ENCODE results near the gene COMMD3.
"Not testable (repeated sequence)": the region's sequence is repeated elsewhere in the genome, so short reads cannot be mapped to it uniquely, and the experiment has no call there.

Gene COMMD3

GRCh38 chr10:22356324-22356873, 40.2 kb downstream of the COMMD3 start:
- H3K27ac Mint-ChIP-seq = no peak overlapping the region
- no peaks in the 10 kb centered on the region for H3K36me3 Mint-ChIP-seq (ENCODE audit: low read depth)
- DNase-seq (ENCODE audit: low spot score) = no peak
- H3K4me1 Mint-ChIP-seq (ENCODE audit: low read depth) = no peaks in the 10 kb centered on the region
- H3K4me3 Mint-ChIP-seq = no peak overlapping the region
- no peaks in the 10 kb centered on the region for H3K9me3 Mint-ChIP-seq
- peaks cover 12% of the 10 kb centered on the region for H3K27me3 Mint-ChIP-seq (ENCODE audit: low read depth)

GRCh38 chr10:22357770-22358169, 41.6 kb downstream of the COMMD3 start:
- not testable (repeated sequence) for H3K36me3 Mint-ChIP-seq (ENCODE audit: low read depth); H3K9me3 Mint-ChIP-seq; H3K4me3 Mint-ChIP-seq; H3K27ac Mint-ChIP-seq; H3K4me1 Mint-ChIP-seq (ENCODE audit: low read depth); DNase-seq (ENCODE audit: low spot score)
- peaks cover 10% of the 10 kb centered on the region for H3K27me3 Mint-ChIP-seq (ENCODE audit: low read depth)

- no peak for DNase-seq (ENCODE audit: low spot score)
- Mint-ChIP-seq H3K36me3 (ENCODE audit: low read depth) (no peaks in the 10 kb centered on the region), H3K27ac (no peak overlapping the region), H3K4me3 (no peak overlapping the region), H3K4me1 (ENCODE audit: low read depth) (peaks cover 17% of the 10 kb centered on the region), H3K9me3 (peaks cover 4% of the 10 kb centered on the region), H3K27me3 (ENCODE audit: low read depth) (no peaks in the 10 kb centered on the region)
Observed at GRCh38 chr10:22363305-22363704, 47.1 kb downstream of the COMMD3 start.

GRCh38 chr10:22364407-22365140, 48.4 kb downstream of the COMMD3 start:
- Mint-ChIP-seq H3K27me3 (ENCODE audit: low read depth) (no peaks in the 10 kb centered on the region), H3K4me3 (no peak overlapping the region), H3K4me1 (ENCODE audit: low read depth) (peaks cover 26% of the 10 kb centered on the region), H3K36me3 (ENCODE audit: low read depth) (no peaks in the 10 kb centered on the region), H3K27ac (no peak overlapping the region), H3K9me3 (peaks cover 4% of the 10 kb centered on the region)
- no peak for DNase-seq (ENCODE audit: low spot score)

- no peak overlapping the region for H3K27ac Mint-ChIP-seq
- H3K9me3 Mint-ChIP-seq = peaks cover 4% of the 10 kb centered on the region
- peaks cover 28% of the 10 kb centered on the region for H3K4me1 Mint-ChIP-seq (ENCODE audit: low read depth)
- no peaks in the 10 kb centered on the region for H3K27me3 Mint-ChIP-seq (ENCODE audit: low read depth)
- H3K36me3 Mint-ChIP-seq (ENCODE audit: low read depth) = no peaks in the 10 kb centered on the region
- DNase-seq (ENCODE audit: low spot score) = no peak
- no peak overlapping the region for H3K4me3 Mint-ChIP-seq
Observed at GRCh38 chr10:22365233-22365632, 49.0 kb downstream of the COMMD3 start.

GRCh38 chr10:22365644-22366434, 49.7 kb downstream of the COMMD3 start:
- Mint-ChIP-seq H3K27me3 (ENCODE audit: low read depth) (no peaks in the 10 kb centered on the region), H3K4me3 (no peak overlapping the region), H3K36me3 (ENCODE audit: low read depth) (no peaks in the 10 kb centered on the region), H3K27ac (no peak overlapping the region), H3K4me1 (ENCODE audit: low read depth) (peaks cover 31% of the 10 kb centered on the region), H3K9me3 (peaks cover 4% of the 10 kb centered on the region)
- DNase-seq (ENCODE audit: low spot score) = no peak

- Mint-ChIP-seq H3K4me1 (ENCODE audit: low read depth) (peaks cover 31% of the 10 kb centered on the region), H3K27me3 (ENCODE audit: low read depth) (no peaks in the 10 kb centered on the region), H3K4me3 (no peak overlapping the region), H3K27ac (no peak overlapping the region), H3K36me3 (ENCODE audit: low read depth) (no peaks in the 10 kb centered on the region), H3K9me3 (peaks cover 4% of the 10 kb centered on the region)
- DNase-seq (ENCODE audit: low spot score) = no peak
Observed at GRCh38 chr10:22366435-22366703, 50.2 kb downstream of the COMMD3 start.

- peaks cover 31% of the 10 kb centered on the region for H3K4me1 Mint-ChIP-seq (ENCODE audit: low read depth)
- peak overlapping the region; percentile 83 for H3K27ac Mint-ChIP-seq
- peaks cover 4% of the 10 kb centered on the region for H3K9me3 Mint-ChIP-seq
- H3K36me3 Mint-ChIP-seq (ENCODE audit: low read depth) = no peaks in the 10 kb centered on the region
- H3K27me3 Mint-ChIP-seq (ENCODE audit: low read depth) = no peaks in the 10 kb centered on the region
- no peak for DNase-seq (ENCODE audit: low spot score)
- H3K4me3 Mint-ChIP-seq = peak overlapping the region; percentile 73
Observed at GRCh38 chr10:22366771-22367170, 50.6 kb downstream of the COMMD3 start.

- Mint-ChIP-seq H3K9me3 (peaks cover 4% of the 10 kb centered on the region), H3K4me3 (peak overlapping the region; percentile 48), H3K27ac (peak overlapping the region; percentile 72), H3K27me3 (ENCODE audit: low read depth) (no peaks in the 10 kb centered on the region), H3K4me1 (ENCODE audit: low read depth) (peaks cover 31% of the 10 kb centered on the region), H3K36me3 (ENCODE audit: low read depth) (no peaks in the 10 kb centered on the region)
- no peak for DNase-seq (ENCODE audit: low spot score)
Observed at GRCh38 chr10:22367471-22367870, 51.3 kb downstream of the COMMD3 start.

- no peak overlapping the region for H3K27ac Mint-ChIP-seq
- peaks cover 33% of the 10 kb centered on the region for H3K4me1 Mint-ChIP-seq (ENCODE audit: low read depth)
- H3K27me3 Mint-ChIP-seq (ENCODE audit: low read depth) = no peaks in the 10 kb centered on the region
- peaks cover 4% of the 10 kb centered on the region for H3K9me3 Mint-ChIP-seq
- no peaks in the 10 kb centered on the region for H3K36me3 Mint-ChIP-seq (ENCODE audit: low read depth)
- H3K4me3 Mint-ChIP-seq = no peak overlapping the region
- no peak for DNase-seq (ENCODE audit: low spot score)
Observed at GRCh38 chr10:22368402-22368801, 52.2 kb downstream of the COMMD3 start.

GRCh38 chr10:22368981-22369380, 52.8 kb downstream of the COMMD3 start:
- Mint-ChIP-seq H3K27ac (no peak overlapping the region), H3K9me3 (peaks cover 4% of the 10 kb centered on the region), H3K27me3 (ENCODE audit: low read depth) (no peaks in the 10 kb centered on the region), H3K4me1 (ENCODE audit: low read depth) (peaks cover 33% of the 10 kb centered on the region), H3K36me3 (ENCODE audit: low read depth) (no peaks in the 10 kb centered on the region), H3K4me3 (no peak overlapping the region)
- no peak for DNase-seq (ENCODE audit: low spot score)

- Mint-ChIP-seq H3K27me3 (ENCODE audit: low read depth) (no peaks in the 10 kb centered on the region), H3K4me1 (ENCODE audit: low read depth) (peaks cover 33% of the 10 kb centered on the region), H3K4me3 (no peak overlapping the region), H3K36me3 (ENCODE audit: low read depth) (no peaks in the 10 kb centered on the region), H3K9me3 (peaks cover 4% of the 10 kb centered on the region), H3K27ac (no peak overlapping the region)
- no peak for DNase-seq (ENCODE audit: low spot score)
Observed at GRCh38 chr10:22369434-22370072, 53.4 kb downstream of the COMMD3 start.

Measured in T-helper 2 cell treated with Interferon-gamma antibody and Interleukin-4, amounts not matched to agents 5 μg/mL and 100 μg/mL, for 36 hours (primary cell).